ENCODE results near the gene ADAMTS17. TPM values are rescaled to one million over a fixed set of nuclear protein-coding genes. Genes with fewer than 3 reads are reported as not detected.

ADAMTS17 gene
- total and polyA plus RNA-seq, 8 donors, result 0.31 to 14.3 (median 6.3) TPM

- Histone ChIP-seq H3K27ac (no peak overlapping the region), H3K36me3 (peaks cover 0 to 3% (median under 1%) of the 10 kb centered on the region in 4 donors), H3K4me3 (no peak overlapping the region), H3K27me3 (no peaks in the 10 kb centered on the region), H3K9me3 (no peaks in the 10 kb centered on the region), H3K4me1 (peaks cover 0 to 5% (median 2%) of the 10 kb centered on the region in 4 donors)
- TF ChIP-seq POLR2A (IDR thresholded peaks at IDR 0.05), result no peak
- no peak for TF ChIP-seq CTCF (IDR thresholded peaks at IDR 0.05)
- TF ChIP-seq EP300 (IDR thresholded peaks at IDR 0.05), result no peak
- no peak for TF ChIP-seq POLR2AphosphoS5 (IDR thresholded peaks at IDR 0.05)
- no peak for DNase-seq
- WGBS, 5 donors, result 41 to 62% (median 50%) methylated on average over 8 of the region's 8 CpGs
- intact Hi-C loops (cut with DNase I; ENCODE audit: low total_unique reads), result loop anchor here (10.0 kb wide), 1 partner anchor 399 kb away; no protein-coding TSS in a partner anchor
These were observed 7.8 kb downstream of the ADAMTS17 start for GRCh38 chr15:100334015-100334414.

GRCh38 chr15:100333236-100333635, 8.5 kb downstream of the ADAMTS17 start:
- DNase-seq, result no peak
- H3K4me3 ChIP-seq, result no peak overlapping the region
- TF ChIP-seq POLR2AphosphoS5 (IDR thresholded peaks at IDR 0.05), result no peak
- WGBS, 5 donors, result 87 to 93% (median 91%) methylated on average over 5 to 7 of the region's 7 CpGs
- no peaks in the 10 kb centered on the region for H3K4me1 ChIP-seq
- no peaks in the 10 kb centered on the region for H3K27me3 ChIP-seq
- peaks cover 0 to 3% (median 1%) of the 10 kb centered on the region in 4 donors for H3K36me3 ChIP-seq
- intact Hi-C loops (cut with DNase I; ENCODE audit: low total_unique reads), result loop anchor here (10.0 kb wide), 1 partner anchor 398 kb away; no protein-coding TSS in a partner anchor
- H3K9me3 ChIP-seq, result no peaks in the 10 kb centered on the region
- H3K27ac ChIP-seq, result no peak overlapping the region

- Histone ChIP-seq H3K4me1 (no peaks in the 10 kb centered on the region), H3K27ac (no peak overlapping the region), H3K9me3 (no peaks in the 10 kb centered on the region), H3K27me3 (no peaks in the 10 kb centered on the region), H3K4me3 (no peak overlapping the region), H3K36me3 (peaks cover 0 to 3% (median 1%) of the 10 kb centered on the region in 4 donors)
- intact Hi-C loops (cut with DNase I; ENCODE audit: low total_unique reads), result loop anchor here (10.0 kb wide), 1 partner anchor 398 kb away; no protein-coding TSS in a partner anchor
- WGBS, 5 donors, result 74 to 84% (median 81%) methylated on average over 6 of the region's 6 CpGs
- no peak for DNase-seq
- TF ChIP-seq POLR2AphosphoS5 (IDR thresholded peaks at IDR 0.05), result no peak
- no peak for TF ChIP-seq EP300 (IDR thresholded peaks at IDR 0.05)
- no peak for TF ChIP-seq POLR2A (IDR thresholded peaks at IDR 0.05)
- TF ChIP-seq CTCF (IDR thresholded peaks at IDR 0.05), result no peak
These were observed 9.1 kb downstream of the ADAMTS17 start for GRCh38 chr15:100332721-100333120.

- H3K9me3 ChIP-seq, result no peaks in the 10 kb centered on the region
- WGBS, 5 donors, result 85 to 93% (median 91%) methylated on average over 13 of the region's 13 CpGs
- peaks cover 0 to 3% (median 1%) of the 10 kb centered on the region in 4 donors for H3K36me3 ChIP-seq
- no peak overlapping the region for H3K27ac ChIP-seq
- intact Hi-C loops (cut with DNase I; ENCODE audit: low total_unique reads), result loop anchor here (10.0 kb wide), 1 partner anchor 397 kb away; no protein-coding TSS in a partner anchor
- H3K4me3 ChIP-seq, result no peak overlapping the region
- no peak for DNase-seq
- TF ChIP-seq CTCF (IDR thresholded peaks at IDR 0.05), result no peak
- no peak for TF ChIP-seq EP300 (IDR thresholded peaks at IDR 0.05)
- TF ChIP-seq POLR2A (IDR thresholded peaks at IDR 0.05), result no peak
- no peak for TF ChIP-seq POLR2AphosphoS5 (IDR thresholded peaks at IDR 0.05)
- no peaks in the 10 kb centered on the region for H3K27me3 ChIP-seq
- H3K4me1 ChIP-seq, result no peaks in the 10 kb centered on the region
These were observed 9.5 kb downstream of the ADAMTS17 start for GRCh38 chr15:100332231-100332630.

GRCh38 chr15:100330629-100331215, 11.1 kb downstream of the ADAMTS17 start:
- Histone ChIP-seq H3K4me3 (no peak overlapping the region), H3K36me3 (peaks cover 0 to 8% (median 4%) of the 10 kb centered on the region in 4 donors), H3K4me1 (no peaks in the 10 kb centered on the region), H3K27me3 (no peaks in the 10 kb centered on the region), H3K9me3 (no peaks in the 10 kb centered on the region), H3K27ac (peak overlapping the region in 2 of 5 donors; percentile 1 to 41)
- TF ChIP-seq POLR2A (IDR thresholded peaks at IDR 0.05) (no peak), CTCF (IDR thresholded peaks at IDR 0.05) (no peak), EP300 (IDR thresholded peaks at IDR 0.05) (no peak), POLR2AphosphoS5 (IDR thresholded peaks at IDR 0.05) (no peak)
- peak; percentile 25 to 50 for DNase-seq
- intact Hi-C loops (cut with DNase I; ENCODE audit: low total_unique reads), result loop anchor here (10.0 kb wide), 1 partner anchor 396 kb away; no protein-coding TSS in a partner anchor
- 81 to 83% (median 82%) methylated on average over 10 to 12 of the region's 12 CpGs for WGBS, 5 donors
